ENCODE data around the gene MLPH.
"Not testable (repeated sequence)": the region's sequence is repeated elsewhere in the genome, so short reads cannot be mapped to it uniquely, and the experiment has no call there.

The MLPH gene

GRCh38 chr2:237588044-237588696 is 101.1 kb downstream of the MLPH start:
- peak in 2 of 42 donors; percentile 0 to 13 for DNase-seq
- intact Hi-C loops (cut with DNase I): no loop called here

GRCh38 chr2:237590272-237591140 is 103.5 kb downstream of the MLPH start, which contains the start of gene RAB17:
RAB17 (minus strand) TSS chr2:237590734; CDS start chr2:237586154, 4,580 bp downstream.
- intact Hi-C loops (cut with DNase I): no loop called here
- peak in 1 of 42 donors; percentile 14 for DNase-seq

GRCh38 chr2:237591141-237591881 is 104.3 kb downstream of the MLPH start:
- DNase-seq: peak in 38 of 42 donors; percentile 23 to 86 (median 56)

GRCh38 chr2:237592425-237592980 is 105.5 kb downstream of the MLPH start:
- intact Hi-C loops (cut with DNase I): no loop called here
- DNase-seq: peak in 1 of 42 donors; percentile 14

More at GRCh38 chr2:237591141-237591881, 104.3 kb downstream of the MLPH start:
- intact Hi-C loops (cut with DNase I): no loop called here

GRCh38 chr2:237593036-237593435 is 106.0 kb downstream of the MLPH start:
- intact Hi-C loops (cut with DNase I): no loop called here
- no peak for DNase-seq

GRCh38 chr2:237593596-237594320 is 106.7 kb downstream of the MLPH start:
- peak in 2 of 42 donors; percentile 6 to 9 for DNase-seq
- intact Hi-C loops (cut with DNase I): no loop called here

- peak in 1 of 42 donors; percentile 2 for DNase-seq
- intact Hi-C loops (cut with DNase I): no loop called here
Observed at GRCh38 chr2:237594514-237594871, 107.4 kb downstream of the MLPH start.

- DNase-seq; intact Hi-C loops (cut with DNase I): not testable (repeated sequence)
Observed at GRCh38 chr2:237595829-237596519, 108.9 kb downstream of the MLPH start.

GRCh38 chr2:237596520-237597195 is 109.6 kb downstream of the MLPH start:
- DNase-seq: peak in 2 of 42 donors; percentile 6 to 22
- intact Hi-C loops (cut with DNase I): no loop called here

GRCh38 chr2:237597196-237598145 is 110.4 kb downstream of the MLPH start:
- intact Hi-C loops (cut with DNase I): no loop called here
- DNase-seq: peak in 2 of 42 donors; percentile 4 to 23

- intact Hi-C loops (cut with DNase I): no loop called here
Observed at GRCh38 chr2:237598468-237599208, 111.6 kb downstream of the MLPH start.

GRCh38 chr2:237599465-237600110 is 112.5 kb downstream of the MLPH start:
- intact Hi-C loops (cut with DNase I): no loop called here
- DNase-seq: no peak

More at GRCh38 chr2:237598468-237599208, 111.6 kb downstream of the MLPH start:
- no peak for DNase-seq

- peak in 2 of 42 donors; percentile 17 to 29 for DNase-seq
- intact Hi-C loops (cut with DNase I): no loop called here
Observed at GRCh38 chr2:237600205-237600846, 113.3 kb downstream of the MLPH start.

- no peak for DNase-seq
- intact Hi-C loops (cut with DNase I): no loop called here
Observed at GRCh38 chr2:237601453-237602116, 114.5 kb downstream of the MLPH start.

Data from head of caudate nucleus (tissue), 42 donors.